PFSK-1 (cell line): Measurements from ENCODE around the gene PRSS33.

ENCODE experiments used
- FOXP2 ChIP-seq: optimal IDR thresholded peaks from 2 replicates; pipeline ENCODE3; 2011; ENCODE audit warnings: borderline replicate concordance, control low read depth, inconsistent platforms; ENCODE audit not compliant: insufficient read depth; ENCODE audit errors: extremely low read length, extremely low read depth
- POLR2AphosphoS5 ChIP-seq: IDR thresholded peaks from 2 replicates; pipeline ENCODE4 v1.6.1; 2012; ENCODE audit warnings: low read depth, mild to moderate bottlenecking, control low read depth, low read length, moderate library complexity
- REST ChIP-seq, 2 experiments: IDR thresholded peaks; 2 replicates each; pipeline versions ENCODE4 v1.6.1 to v1.8.0; 2011 to 2012; ENCODE audit warnings: low read depth in 2 of 2, low read length in 2 of 2, control low read depth in 1 of 2, inconsistent platforms in 1 of 2, mild to moderate bottlenecking in 1 of 2, moderate library complexity in 1 of 2; ENCODE audit not compliant: insufficient read depth in 1 of 2
- SIN3A ChIP-seq: IDR thresholded peaks from 2 replicates; pipeline ENCODE4 v1.6.1; 2012; ENCODE audit warnings: mild to moderate bottlenecking, low read length, moderate library complexity, borderline replicate concordance; ENCODE audit not compliant: insufficient read depth
- TAF1 ChIP-seq: IDR thresholded peaks from 2 replicates; pipeline ENCODE4 v1.6.1; 2012; ENCODE audit warnings: low read length, control low read depth, borderline replicate concordance; ENCODE audit not compliant: insufficient read depth

PRSS33 gene

GRCh38 chr16:2828876-2829430 lies 41.6 kb upstream of the PRSS33 start:
- TF ChIP-seq TAF1, result no peak
- no peak for TF ChIP-seq POLR2AphosphoS5
- TF ChIP-seq SIN3A, result no peak
- TF ChIP-seq REST (IDR thresholded peaks at IDR 0.05; ENCODE audit: insufficient read depth in 1 of 2, low read depth in 2 of 2, low read length in 2 of 2), result no peak
- no peak for TF ChIP-seq FOXP2

- TF ChIP-seq POLR2AphosphoS5 (no peak), SIN3A (no peak), REST (IDR thresholded peaks at IDR 0.05; ENCODE audit: insufficient read depth in 1 of 2, low read depth in 2 of 2, low read length in 2 of 2) (no peak), TAF1 (no peak), FOXP2 (no peak)
Observed at GRCh38 chr16:2828521-2828840, 41.1 kb upstream of the PRSS33 start.

GRCh38 chr16:2827831-2828520 lies 40.6 kb upstream of the PRSS33 start:
- TF ChIP-seq REST (IDR thresholded peaks at IDR 0.05; ENCODE audit: insufficient read depth in 1 of 2, low read depth in 2 of 2, low read length in 2 of 2) (peak; percentile 63 to 90; a peak in 3 of 4 replicates), SIN3A (no peak), POLR2AphosphoS5 (no peak)

GRCh38 chr16:2827374-2827791 lies 40.0 kb upstream of the PRSS33 start:
- no peak for TF ChIP-seq POLR2AphosphoS5
- TF ChIP-seq REST (IDR thresholded peaks at IDR 0.05; ENCODE audit: insufficient read depth in 1 of 2, low read depth in 2 of 2, low read length in 2 of 2), result no peak
- TF ChIP-seq SIN3A, result no peak
- TF ChIP-seq FOXP2, result no peak
- no peak for TF ChIP-seq TAF1
